Type B pancreatic cell (in vitro differentiated cells): ENCODE results near the gene S100A3. TPM values are rescaled to one million over a fixed set of nuclear protein-coding genes. Genes with fewer than 3 reads are reported as not detected.
A peak's percentile ranks its signal among the peaks of the same experiment; 100 is the strongest.

ENCODE experiments used
- DNase-seq: peaks from one replicate; pipeline ENCODE4 v3.0.0; 2021; ENCODE audit warnings: mixed read lengths; ENCODE audit not compliant: unreplicated experiment; ENCODE audit errors: extremely low spot score
- H3K27ac Mint-ChIP-seq: 2 replicates; pipeline ENCODE4 v1.8.0; 2021; ENCODE audit warnings: mild to moderate bottlenecking, mixed read lengths
- H3K27me3 Mint-ChIP-seq: 2 replicates; pipeline ENCODE4 v1.8.0; 2021; ENCODE audit warnings: mixed read lengths
- H3K36me3 Mint-ChIP-seq: 2 replicates; pipeline ENCODE4 v1.8.0; 2021; ENCODE audit warnings: mixed read lengths
- H3K4me1 Mint-ChIP-seq: one replicate; pipeline ENCODE4 v1.8.0; 2021; ENCODE audit warnings: mixed read lengths; ENCODE audit not compliant: unreplicated experiment
- H3K4me3 Mint-ChIP-seq: 2 replicates; pipeline ENCODE4 v1.8.0; 2021; ENCODE audit warnings: mild to moderate bottlenecking, mixed read lengths
- H3K9me3 Mint-ChIP-seq: 2 replicates; pipeline ENCODE4 v1.8.0; 2021; ENCODE audit warnings: mixed read lengths
- CTCF ChIP-seq: fragments of 200-600 bp; sonication (generic); conservative IDR thresholded peaks from 2 replicates; pipeline ENCODE4 v1.5.0; 2021; ENCODE audit warnings: antibody characterized with exemption, mild to moderate bottlenecking
- total RNA-seq: library from RNA; stranded (reverse); gene quantifications from 2 replicates; pipeline ENCODE4 v1.2.1, GENCODE V29; 2021; ENCODE audit warnings: low replicate concordance

The S100A3 gene
- total RNA-seq, 1 donor from 2014 or later = 1.4 TPM

DNA sequence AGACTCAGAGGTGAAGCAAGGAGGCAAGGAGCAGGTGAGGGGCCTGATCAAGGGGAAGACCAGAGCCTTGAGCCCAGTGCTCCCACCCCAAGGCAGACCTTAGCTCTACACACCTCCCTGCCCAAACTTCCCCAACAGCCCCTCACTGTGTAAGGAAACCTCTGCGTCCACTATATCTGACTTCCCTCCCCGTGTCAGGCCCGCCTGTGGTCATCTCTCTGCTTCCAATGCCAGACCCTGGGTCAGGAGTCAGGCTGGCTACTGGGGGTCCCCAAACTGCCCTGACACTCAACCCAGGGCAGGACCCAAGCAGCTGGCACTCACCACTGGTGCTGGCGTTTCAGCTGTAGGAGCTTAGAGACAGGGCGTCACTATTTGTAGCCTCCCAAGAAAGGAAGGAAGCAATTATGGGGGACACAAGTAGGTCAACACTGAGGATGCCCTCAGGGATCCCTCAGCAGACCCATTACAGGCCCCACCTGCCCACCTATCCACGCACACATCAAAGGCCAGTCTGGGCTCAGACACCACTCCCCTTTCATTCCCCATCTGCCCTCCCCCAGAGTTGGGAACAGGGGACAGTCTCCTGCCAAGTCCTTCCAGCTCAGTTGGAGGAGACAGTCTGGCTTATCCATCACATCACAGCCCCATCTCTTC lies 811 bp upstream of the S100A3 start:
- Mint-ChIP-seq H3K4me1 (peaks cover 60% of the 10 kb centered on the region), H3K36me3 (no peaks in the 10 kb centered on the region), H3K9me3 (no peaks in the 10 kb centered on the region), H3K27ac (peak overlapping the region; percentile 72), H3K27me3 (no peaks in the 10 kb centered on the region), H3K4me3 (no peak overlapping the region)
- DNase-seq = no peak
- TF ChIP-seq CTCF = no peak

DNA sequence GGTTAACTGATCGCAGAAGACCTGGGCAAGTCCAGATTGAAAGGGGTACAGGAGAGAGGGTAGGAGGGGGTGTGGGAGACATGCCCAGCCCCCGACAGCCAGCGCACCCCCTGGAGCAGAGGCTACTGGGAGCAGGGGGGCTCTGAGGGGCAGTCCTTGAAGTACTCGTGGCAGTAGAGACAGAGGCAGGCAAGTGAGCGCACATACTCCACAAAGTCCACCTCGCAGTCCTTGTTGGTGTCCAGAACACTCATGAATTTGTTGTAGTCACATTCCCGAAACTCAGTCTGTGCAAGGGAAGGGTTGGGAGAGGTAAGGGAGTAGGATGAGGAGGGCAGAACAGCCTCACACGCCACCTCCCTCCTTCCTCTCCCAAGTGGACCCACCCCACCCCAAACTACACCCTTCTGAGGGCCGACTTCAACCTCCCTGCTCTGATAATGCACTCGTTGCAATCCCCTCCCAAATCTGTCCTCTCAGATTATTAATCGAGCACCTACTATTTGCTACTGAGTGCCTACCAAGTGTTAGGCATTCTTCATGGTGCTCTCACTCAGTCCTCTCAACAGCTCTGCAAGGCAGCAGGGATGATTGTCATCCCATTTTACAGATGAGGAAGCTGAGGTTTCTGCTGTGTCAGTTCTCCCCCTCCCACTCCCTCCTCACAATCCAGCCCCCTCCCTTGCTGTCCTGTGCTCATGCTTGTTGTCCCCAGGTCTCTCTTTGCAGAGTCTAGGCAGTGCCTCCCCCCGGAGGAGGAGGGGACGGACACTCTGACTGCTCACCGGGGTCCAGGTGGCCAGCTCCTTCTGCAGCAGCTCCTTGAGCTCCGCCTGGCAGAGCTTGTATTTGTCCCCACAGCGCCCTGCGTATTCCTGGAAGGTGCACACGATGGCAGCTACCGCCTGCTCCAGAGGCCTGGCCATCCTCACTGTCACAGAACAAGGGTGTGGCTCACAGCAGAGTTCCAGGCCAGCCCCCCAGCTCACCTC lies 1.2 kb downstream of the S100A3 start:
- H3K4me1 Mint-ChIP-seq = peaks cover 58% of the 10 kb centered on the region
- H3K9me3 Mint-ChIP-seq = no peaks in the 10 kb centered on the region
- peak overlapping the region; percentile 72 for H3K27ac Mint-ChIP-seq
- no peak for TF ChIP-seq CTCF
- H3K4me3 Mint-ChIP-seq = no peak overlapping the region
- no peaks in the 10 kb centered on the region for H3K36me3 Mint-ChIP-seq
- no peak for DNase-seq
- H3K27me3 Mint-ChIP-seq = no peaks in the 10 kb centered on the region

DNA sequence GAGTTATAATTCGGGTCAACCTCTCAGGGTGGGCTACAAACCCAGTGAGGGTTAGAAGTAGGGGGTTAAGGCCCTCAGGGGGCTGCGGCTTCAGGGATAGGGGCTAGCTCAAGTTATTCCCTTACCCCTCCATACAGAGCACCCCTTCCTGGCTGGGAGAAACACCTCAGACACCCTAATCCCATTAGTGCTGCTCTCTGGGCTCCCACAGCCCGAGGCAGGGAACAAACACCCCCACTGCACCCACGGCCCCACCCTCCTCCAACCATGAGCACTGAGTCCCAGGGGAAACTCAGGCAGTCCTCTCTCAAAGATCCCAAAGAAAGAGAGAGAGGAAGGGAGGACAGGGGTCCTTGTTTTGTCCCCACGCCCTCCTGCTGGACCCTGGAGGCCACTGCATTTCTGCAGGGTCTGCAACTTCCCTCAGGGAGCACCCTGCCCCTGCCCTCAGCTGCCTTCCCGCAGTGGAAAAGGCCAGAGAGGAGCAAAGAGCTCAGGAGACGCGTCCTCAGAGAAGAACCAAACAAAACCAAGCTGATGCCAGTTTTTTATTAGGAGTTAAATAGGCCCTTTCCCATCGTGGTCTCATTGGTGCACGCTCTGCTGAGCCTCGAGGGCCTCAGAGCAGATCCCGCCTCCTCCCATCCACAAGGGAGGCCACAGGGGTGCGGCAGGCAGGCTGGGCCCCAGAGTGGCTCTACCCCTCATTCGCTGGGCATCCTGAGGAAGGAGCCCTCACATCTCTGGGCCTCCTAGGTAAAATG lies 2.1 kb downstream of the S100A3 start:
- no peak for DNase-seq
- H3K4me1 Mint-ChIP-seq = peaks cover 59% of the 10 kb centered on the region
- no peaks in the 10 kb centered on the region for H3K27me3 Mint-ChIP-seq
- no peak for TF ChIP-seq CTCF
- H3K4me3 Mint-ChIP-seq = peak overlapping the region; percentile 36
- no peaks in the 10 kb centered on the region for H3K36me3 Mint-ChIP-seq
- peak overlapping the region; percentile 99 for H3K27ac Mint-ChIP-seq
- H3K9me3 Mint-ChIP-seq = no peaks in the 10 kb centered on the region

DNA sequence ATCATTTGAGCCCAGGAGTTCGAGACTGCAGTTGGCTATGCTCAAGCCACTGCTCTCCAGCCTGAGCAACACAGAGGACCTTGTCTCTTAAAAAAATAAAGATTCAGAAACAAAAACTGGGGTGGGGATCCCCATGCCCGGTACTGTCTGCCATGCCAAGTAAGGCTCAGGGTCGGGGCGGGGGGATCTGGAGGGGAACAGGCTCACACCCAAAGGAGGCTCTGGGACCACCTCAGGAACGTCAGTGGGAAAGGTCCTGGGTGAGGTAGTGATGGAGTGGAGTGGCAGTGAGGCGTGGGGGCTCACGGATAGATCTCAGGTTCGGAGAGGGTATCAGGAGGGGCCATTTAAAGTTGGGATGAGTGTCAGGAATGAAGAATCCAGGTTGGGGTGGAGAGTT lies 2.7 kb downstream of the S100A3 start:
- peaks cover 63% of the 10 kb centered on the region for H3K4me1 Mint-ChIP-seq
- H3K4me3 Mint-ChIP-seq = peak overlapping the region; percentile 36
- H3K9me3 Mint-ChIP-seq = no peaks in the 10 kb centered on the region

More for the DNA sequence above, 2.7 kb downstream of the S100A3 start:
- no peaks in the 10 kb centered on the region for H3K36me3 Mint-ChIP-seq
- no peak for TF ChIP-seq CTCF
- no peaks in the 10 kb centered on the region for H3K27me3 Mint-ChIP-seq
- peak overlapping the region; percentile 99 for H3K27ac Mint-ChIP-seq
- no peak for DNase-seq
